ENCODE measurements around the gene MGAT4C.

The MGAT4C gene

DNA sequence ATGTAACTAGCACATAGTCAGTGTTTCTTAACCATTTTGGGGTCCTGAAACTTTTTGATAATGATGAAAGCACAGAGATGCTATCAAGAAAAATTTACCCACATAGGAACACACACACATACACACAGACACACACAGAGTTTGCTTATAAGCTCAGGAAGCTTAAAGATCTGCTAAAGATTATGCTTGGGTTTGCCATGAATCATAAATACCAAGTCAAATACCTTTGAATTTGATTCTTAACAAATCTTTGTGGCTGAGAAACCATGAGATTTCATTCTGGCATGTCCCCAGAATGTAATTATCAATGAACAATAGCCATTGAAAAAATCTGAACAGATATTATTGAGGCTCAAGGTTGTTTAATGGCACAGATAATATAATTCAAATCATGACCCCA, 292.9 kb downstream of the MGAT4C start:
- DNase-seq = no peak

DNA sequence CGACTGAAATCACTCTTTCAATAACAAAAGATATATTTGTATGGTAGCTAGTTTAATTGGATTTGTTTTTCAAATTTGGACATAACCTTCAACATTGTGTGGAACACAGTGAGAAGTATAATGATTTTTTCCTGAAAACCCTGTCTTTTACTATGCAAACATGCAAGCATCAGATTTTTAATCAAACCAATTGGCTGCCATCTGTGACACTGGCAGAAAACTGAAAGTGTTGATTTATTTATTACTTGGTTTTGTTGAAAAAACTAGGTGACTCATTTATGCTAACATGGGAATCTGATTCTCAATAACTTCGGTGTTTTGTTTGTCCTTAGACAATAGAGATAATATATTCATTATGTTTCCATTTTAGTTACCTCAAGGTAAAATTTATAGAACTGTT, 300.1 kb downstream of the MGAT4C start:
- DNase-seq = no peak

DNA sequence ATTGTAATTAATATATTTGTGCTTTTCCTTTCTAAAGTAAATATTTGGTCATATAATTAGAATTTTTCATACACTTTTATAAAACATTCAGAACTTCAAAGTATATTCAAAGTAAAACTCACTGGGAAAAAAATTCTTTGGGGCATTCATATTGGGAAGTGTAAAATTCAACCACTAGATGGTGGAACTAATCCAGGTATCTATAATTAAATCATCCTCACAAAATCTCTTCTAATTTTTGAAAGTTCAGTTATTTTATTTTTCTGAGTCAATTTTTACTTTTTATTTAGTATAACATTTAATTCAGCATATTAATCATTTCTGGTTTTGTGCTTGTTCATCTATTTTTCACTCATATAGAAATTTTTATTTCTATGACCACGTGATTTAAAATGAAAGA, 301.1 kb downstream of the MGAT4C start:
- DNase-seq = no peak

DNA sequence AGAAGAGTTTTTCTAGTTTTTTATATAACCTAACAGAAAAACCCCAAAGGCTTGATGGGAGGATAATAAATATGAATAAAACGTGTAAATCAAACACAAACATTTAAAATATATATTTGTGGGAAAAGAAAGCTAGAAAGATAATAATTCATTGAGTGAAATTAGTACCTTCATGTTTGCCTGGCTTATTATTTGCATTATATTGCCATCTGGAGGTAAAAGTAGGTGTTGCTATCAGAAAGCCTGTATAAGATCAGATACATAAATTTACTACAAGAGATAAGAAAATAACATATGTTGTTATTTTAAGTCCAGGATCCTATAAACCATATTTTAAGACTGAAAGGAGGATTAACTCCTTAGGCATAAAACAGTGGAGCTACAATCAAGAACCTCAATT, 304.4 kb downstream of the MGAT4C start:
- DNase-seq = no peak

DNA sequence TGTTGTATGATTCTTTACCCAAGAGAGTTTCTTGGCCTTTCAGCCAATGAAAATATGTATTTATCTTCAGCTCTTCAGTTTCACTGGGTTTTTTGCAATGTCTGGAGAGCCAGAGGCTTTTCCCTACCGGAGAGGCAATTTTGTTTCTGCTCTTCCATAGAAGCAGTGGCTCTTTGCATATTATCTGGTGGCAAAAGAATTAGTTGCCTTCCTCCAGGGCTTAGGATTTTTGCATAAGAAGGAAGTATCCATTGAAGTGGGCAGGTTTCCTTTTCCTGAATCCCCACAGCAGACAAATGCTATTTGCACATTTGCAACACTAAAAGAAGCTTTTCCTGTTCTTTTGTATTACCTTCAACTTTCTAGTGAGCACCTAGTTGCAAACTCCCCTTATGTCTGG, 306.9 kb downstream of the MGAT4C start:
- no peak for DNase-seq

DNA sequence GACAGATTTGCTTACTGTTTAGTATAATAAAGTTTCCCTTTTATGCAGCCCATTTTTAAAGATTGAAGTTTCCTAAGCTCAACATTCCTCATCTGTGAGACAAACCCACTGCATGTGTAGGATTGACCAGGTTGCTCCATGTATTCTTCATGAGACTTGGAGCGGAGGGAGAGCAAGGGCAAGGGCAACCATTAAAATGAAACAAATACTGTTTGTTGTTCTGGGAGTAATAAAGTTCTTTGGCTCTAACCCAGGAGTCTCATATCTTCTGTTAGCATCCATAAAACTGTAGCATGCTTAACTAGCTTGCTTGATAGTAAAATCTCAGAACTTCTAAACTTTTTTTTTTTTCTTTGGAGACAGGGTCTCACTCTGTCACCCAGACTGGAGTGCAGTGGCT, 307.9 kb downstream of the MGAT4C start:
- no peak for DNase-seq

DNA sequence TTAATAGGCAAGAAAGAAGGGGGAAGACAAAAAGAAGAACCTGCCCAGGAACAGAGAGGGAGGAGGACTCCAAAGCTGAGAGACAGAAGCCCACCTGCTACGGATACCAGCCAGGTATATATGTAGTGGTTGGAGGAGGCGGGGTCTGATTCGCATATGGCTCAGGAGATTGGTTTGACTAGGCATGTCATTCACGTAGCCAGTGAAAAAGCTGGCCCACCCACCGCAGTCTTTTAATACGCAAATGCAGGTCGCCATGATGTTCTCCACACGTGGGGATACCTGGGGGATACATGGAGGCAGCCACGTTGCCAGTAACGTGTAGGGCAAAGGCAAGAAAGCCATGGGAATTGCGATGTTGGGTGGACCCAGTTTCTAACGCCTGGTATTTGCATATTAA, 308.9 kb downstream of the MGAT4C start:
- no peak for DNase-seq

DNA sequence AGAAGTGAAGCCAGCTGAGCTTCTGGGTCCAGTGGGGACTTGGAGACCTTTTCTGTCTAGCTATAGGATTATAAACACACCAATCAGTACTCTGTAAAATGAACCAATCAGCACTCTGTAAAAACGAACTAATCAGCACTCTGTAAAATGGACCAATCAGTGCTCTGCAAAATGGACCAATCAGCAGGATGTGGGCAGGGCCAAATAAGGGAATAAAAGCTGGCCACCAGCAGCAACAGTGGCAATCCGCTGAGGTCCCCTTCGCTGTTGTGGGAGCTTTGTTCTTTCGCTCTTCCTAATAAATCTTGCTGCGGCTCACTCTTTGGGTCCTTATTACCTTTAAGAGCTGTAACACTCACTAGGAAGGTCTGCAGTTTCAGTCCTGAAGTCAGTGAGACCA, 309.8 kb downstream of the MGAT4C start:
- no peak for DNase-seq

DNA sequence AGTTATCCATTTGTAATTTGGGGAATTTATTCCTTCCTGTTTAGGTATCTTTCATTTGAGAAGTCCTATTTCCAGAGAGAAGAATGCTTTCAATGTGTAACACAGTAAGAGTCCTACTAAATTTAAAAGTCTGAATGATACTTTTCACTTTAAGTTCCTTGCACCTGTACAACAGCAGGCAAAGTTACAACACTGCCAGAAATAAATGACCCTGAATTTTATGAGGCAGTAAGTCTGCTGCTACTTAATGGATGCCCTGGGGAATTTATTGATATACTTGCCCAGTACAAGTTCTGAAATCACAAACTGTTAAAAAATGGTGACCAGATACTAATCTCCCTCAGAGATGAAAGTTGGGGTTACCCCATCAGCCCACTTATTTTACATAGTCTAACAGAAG, 329.0 kb downstream of the MGAT4C start:
- no peak for DNase-seq

DNA sequence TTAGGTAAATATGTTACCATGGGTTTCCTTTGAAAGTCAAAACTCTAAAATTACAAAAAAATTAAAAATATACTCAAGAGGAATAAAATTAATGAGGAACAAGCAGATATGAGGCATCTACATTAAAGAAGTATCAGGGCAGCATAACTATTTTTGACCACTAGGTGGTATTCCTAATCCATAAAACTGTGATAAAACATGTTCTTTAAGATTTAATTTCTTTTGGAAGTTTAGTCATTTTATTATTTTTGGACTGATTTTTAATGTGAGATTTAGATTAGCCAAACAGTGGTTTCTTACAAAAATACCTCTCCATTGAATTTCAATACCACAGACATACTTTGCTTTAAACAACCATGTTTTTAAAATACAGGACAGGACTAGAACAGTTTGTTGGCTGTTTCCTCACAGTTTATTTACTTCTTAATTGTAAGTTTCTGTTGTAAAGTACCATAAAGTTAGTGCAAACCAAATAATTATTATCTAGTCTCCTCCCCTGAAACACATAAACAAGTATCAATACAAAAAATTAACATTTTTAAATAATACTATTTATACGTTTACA, 332.3 kb downstream of the MGAT4C start:
- no peak for DNase-seq

DNA sequence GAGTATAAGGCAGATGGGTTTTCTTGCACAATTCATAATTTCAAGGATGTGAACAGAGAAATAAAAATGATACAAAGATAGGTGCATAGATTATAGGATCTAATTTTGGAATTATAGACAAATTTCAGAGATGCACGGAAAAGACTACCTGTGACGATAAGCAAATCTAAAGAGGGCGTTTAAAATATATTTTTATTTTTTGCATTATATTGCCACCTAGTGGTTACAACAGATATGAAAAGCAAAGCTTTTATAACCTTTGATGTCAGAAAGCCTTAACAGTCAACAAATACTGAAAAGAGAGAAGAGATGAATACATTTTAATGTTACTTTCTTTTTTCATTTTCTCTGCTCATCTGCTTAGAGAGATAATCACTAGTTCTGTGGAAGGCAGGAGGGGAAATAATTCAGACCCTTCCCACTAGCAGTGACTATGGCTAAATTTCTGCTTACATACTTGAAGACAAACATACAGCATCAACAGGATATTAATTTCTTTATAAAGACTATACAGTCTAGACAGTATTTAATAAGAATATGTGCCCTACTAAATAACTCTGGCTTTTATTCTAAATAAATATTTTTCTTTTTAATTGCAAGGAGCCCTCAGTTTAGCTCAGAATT, 335.8 kb downstream of the MGAT4C start:
- DNase-seq = no peak

Measured in SIG-M5 (cell line).